HepG2 (cell line): ENCODE measurements around the gene DPY19L3. TPM values are rescaled to one million over a fixed set of nuclear protein-coding genes. Genes with fewer than 3 reads are reported as not detected.

Source experiments
- CREB1 ChIP-seq, 2 experiments: fragments of 450-650 bp in 1 of 2; IDR thresholded peaks; 2 replicates each; pipeline ENCODE4 v1.6.1; 2016 to 2017; ENCODE audit warnings: control low read depth in 1 of 2, mild to moderate bottlenecking in 1 of 2, missing compliant biosample characterization in 1 of 2, missing genetic modification characterization in 1 of 2
- FOXP1 ChIP-seq, 2 experiments: fragments of 450-650 bp in 1 of 2; IDR thresholded peaks; 2 replicates each; pipeline ENCODE4 v1.6.1; 2017 to 2018; ENCODE audit warnings: antibody characterized with exemption in 1 of 2
- GFI1 ChIP-seq: sonication (generic); formaldehyde crosslinking; IDR thresholded peaks from 2 replicates; pipeline ENCODE4 v1.5.0; 2020; ENCODE audit warnings: missing genetic modification reagents, mild to moderate bottlenecking, borderline replicate concordance
- HNRNPUL1 ChIP-seq: fragments of 200-400 bp; formaldehyde crosslinking; IDR thresholded peaks from 2 replicates; pipeline ENCODE4 v1.6.1; 2017; ENCODE audit warnings: low read depth, mild to moderate bottlenecking, low read length, moderate library complexity
- JDP2 ChIP-seq: sonication (generic); formaldehyde crosslinking; IDR thresholded peaks from 2 replicates; pipeline ENCODE4 v1.8.1; 2022; ENCODE audit warnings: missing genetic modification reagents, borderline replicate concordance
- MIER3 ChIP-seq: IDR thresholded peaks from 2 replicates; pipeline ENCODE4 v1.6.1; 2016; ENCODE audit warnings: missing compliant biosample characterization, borderline replicate concordance
- SAP130 ChIP-seq: IDR thresholded peaks from 2 replicates; pipeline ENCODE4 v1.6.1; 2016; ENCODE audit warnings: low read depth
- SIX4 ChIP-seq: sonication (generic); formaldehyde crosslinking; IDR thresholded peaks from 2 replicates; pipeline ENCODE4 v1.4.0; 2020; ENCODE audit warnings: missing genetic modification reagents
- TBX2 ChIP-seq: sonication (generic); formaldehyde crosslinking; IDR thresholded peaks from 2 replicates; pipeline ENCODE4 v1.5.0; 2020; ENCODE audit warnings: missing genetic modification reagents, mild to moderate bottlenecking, borderline replicate concordance
- ZFP37 ChIP-seq: sonication (generic); formaldehyde crosslinking; IDR thresholded peaks from 2 replicates; pipeline ENCODE4 v1.4.0; 2020; ENCODE audit warnings: missing genetic modification reagents, borderline replicate concordance
- ZNF335 ChIP-seq: sonication (generic); formaldehyde crosslinking; IDR thresholded peaks from 2 replicates; pipeline ENCODE4 v1.4.0; 2020; ENCODE audit warnings: missing genetic modification reagents
- polyA plus RNA-seq, 8 experiments: library from polyadenylated mRNA; depleted of rRNA in 3 of 8; stranded (reverse) in 7 of 8; unstranded in 1 of 8; fragments of >200 nt; fragmentation: Illumina TruSeq in 4 of 8; extraction: Trizol in 4 of 8; gene quantifications; 2 replicates each; pipeline versions ENCODE4 v1.2.1 to v1.2.3, GENCODE V29; 2011 to 2016; ENCODE audit warnings: low read depth in 4 of 8, missing spikeins in 1 of 8, mixed read lengths in 1 of 8; ENCODE audit not compliant: insufficient read depth in 1 of 8
- total RNA-seq, 5 experiments: library from RNA; depleted of rRNA; stranded (reverse); fragments of >200 nt; fragmentation: Illumina TruSeq; extraction: Trizol; gene quantifications; 2 replicates each; pipeline ENCODE4 v1.2.3, GENCODE V29; 2016; ENCODE audit warnings: low read depth in 1 of 5
- TF ChIP-seq, protein P1 (sequence below): sonication (generic); formaldehyde crosslinking; IDR thresholded peaks from 2 replicates; pipeline ENCODE4 v1.4.0; 2020; ENCODE audit warnings: missing genetic modification reagents
- TF ChIP-seq, protein P2 (sequence below): sonication (generic); formaldehyde crosslinking; IDR thresholded peaks from 2 replicates; pipeline ENCODE4 v1.5.0; 2020; ENCODE audit warnings: mild to moderate bottlenecking, missing genetic modification reagents
- TF ChIP-seq, protein P3 (sequence below): sonication (generic); formaldehyde crosslinking; IDR thresholded peaks from 2 replicates; pipeline ENCODE4 v1.4.0; 2020; ENCODE audit warnings: low read depth, mild to moderate bottlenecking, missing genetic modification reagents
- TF ChIP-seq, protein P4 (sequence below): IDR thresholded peaks from 2 replicates; pipeline ENCODE4 v1.6.1; 2016; ENCODE audit warnings: missing compliant biosample characterization, missing genetic modification reagents, borderline replicate concordance
- TF ChIP-seq, protein P5 (sequence below): sonication (generic); formaldehyde crosslinking; IDR thresholded peaks from 2 replicates; pipeline ENCODE4 v1.4.0; 2020; ENCODE audit warnings: mild to moderate bottlenecking, missing genetic modification reagents, borderline replicate concordance

Gene DPY19L3
- total and polyA plus RNA-seq, 2 of the 13 experiments (the other 11 are each of a cell fraction or from before 2014, with no cell fraction given), result 21.6 to 25.2 TPM

DNA sequence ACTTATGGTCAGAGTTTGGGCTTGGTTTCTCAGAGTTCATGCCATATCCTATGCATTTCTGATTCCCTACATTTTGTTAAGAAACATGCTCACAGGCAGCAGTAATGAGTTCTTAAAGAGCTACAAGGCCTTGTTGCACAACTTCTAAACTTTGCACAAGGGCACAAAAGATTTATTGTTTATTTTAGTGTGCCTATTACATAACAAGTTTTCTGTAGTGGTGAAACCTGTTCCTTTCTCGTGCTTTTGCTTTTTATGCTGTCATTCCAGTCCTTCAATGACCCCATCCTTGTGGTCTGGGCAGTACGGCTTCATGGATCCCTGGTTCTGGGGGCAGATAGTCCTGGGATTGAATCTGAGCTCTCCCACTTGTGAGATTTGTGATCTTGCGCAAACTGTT, 42.4 kb upstream of the DPY19L3 start (continued):
- TF ChIP-seq, protein P1, sequence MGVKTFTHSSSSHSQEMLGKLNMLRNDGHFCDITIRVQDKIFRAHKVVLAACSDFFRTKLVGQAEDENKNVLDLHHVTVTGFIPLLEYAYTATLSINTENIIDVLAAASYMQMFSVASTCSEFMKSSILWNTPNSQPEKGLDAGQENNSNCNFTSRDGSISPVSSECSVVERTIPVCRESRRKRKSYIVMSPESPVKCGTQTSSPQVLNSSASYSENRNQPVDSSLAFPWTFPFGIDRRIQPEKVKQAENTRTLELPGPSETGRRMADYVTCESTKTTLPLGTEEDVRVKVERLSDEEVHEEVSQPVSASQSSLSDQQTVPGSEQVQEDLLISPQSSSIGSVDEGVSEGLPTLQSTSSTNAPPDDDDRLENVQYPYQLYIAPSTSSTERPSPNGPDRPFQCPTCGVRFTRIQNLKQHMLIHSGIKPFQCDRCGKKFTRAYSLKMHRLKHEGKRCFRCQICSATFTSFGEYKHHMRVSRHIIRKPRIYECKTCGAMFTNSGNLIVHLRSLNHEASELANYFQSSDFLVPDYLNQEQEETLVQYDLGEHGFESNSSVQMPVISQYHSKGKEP (CRISPR knock-in tag), result no peak
- TF ChIP-seq, protein P2, sequence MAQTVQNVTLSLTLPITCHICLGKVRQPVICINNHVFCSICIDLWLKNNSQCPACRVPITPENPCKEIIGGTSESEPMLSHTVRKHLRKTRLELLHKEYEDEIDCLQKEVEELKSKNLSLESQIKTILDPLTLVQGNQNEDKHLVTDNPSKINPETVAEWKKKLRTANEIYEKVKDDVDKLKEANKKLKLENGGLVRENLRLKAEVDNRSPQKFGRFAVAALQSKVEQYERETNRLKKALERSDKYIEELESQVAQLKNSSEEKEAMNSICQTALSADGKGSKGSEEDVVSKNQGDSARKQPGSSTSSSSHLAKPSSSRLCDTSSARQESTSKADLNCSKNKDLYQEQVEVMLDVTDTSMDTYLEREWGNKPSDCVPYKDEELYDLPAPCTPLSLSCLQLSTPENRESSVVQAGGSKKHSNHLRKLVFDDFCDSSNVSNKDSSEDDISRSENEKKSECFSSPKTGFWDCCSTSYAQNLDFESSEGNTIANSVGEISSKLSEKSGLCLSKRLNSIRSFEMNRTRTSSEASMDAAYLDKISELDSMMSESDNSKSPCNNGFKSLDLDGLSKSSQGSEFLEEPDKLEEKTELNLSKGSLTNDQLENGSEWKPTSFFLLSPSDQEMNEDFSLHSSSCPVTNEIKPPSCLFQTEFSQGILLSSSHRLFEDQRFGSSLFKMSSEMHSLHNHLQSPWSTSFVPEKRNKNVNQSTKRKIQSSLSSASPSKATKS (CRISPR knock-in tag), result 0 out of 2 replicates have a peak, but pooled peaks have one; percentile 70
- peak; percentile 95 for TF ChIP-seq GFI1 (CRISPR knock-in tag)
- peak; percentile 66; the same call in 1 of the 2 replicates for TF ChIP-seq SIX4 (CRISPR knock-in tag)
- TF ChIP-seq ZFP37 (CRISPR knock-in tag), result no peak
- TF ChIP-seq, protein P3, sequence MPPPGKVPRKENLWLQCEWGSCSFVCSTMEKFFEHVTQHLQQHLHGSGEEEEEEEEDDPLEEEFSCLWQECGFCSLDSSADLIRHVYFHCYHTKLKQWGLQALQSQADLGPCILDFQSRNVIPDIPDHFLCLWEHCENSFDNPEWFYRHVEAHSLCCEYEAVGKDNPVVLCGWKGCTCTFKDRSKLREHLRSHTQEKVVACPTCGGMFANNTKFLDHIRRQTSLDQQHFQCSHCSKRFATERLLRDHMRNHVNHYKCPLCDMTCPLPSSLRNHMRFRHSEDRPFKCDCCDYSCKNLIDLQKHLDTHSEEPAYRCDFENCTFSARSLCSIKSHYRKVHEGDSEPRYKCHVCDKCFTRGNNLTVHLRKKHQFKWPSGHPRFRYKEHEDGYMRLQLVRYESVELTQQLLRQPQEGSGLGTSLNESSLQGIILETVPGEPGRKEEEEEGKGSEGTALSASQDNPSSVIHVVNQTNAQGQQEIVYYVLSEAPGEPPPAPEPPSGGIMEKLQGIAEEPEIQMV (CRISPR knock-in tag), result no peak
- no peak for TF ChIP-seq JDP2 (CRISPR knock-in tag)
- no peak for TF ChIP-seq HNRNPUL1
- TF ChIP-seq, protein P4, sequence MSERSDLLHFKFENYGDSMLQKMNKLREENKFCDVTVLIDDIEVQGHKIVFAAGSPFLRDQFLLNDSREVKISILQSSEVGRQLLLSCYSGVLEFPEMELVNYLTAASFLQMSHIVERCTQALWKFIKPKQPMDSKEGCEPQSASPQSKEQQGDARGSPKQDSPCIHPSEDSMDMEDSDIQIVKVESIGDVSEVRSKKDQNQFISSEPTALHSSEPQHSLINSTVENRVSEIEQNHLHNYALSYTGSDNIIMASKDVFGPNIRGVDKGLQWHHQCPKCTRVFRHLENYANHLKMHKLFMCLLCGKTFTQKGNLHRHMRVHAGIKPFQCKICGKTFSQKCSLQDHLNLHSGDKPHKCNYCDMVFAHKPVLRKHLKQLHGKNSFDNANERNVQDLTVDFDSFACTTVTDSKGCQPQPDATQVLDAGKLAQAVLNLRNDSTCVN (CRISPR knock-in tag), result no peak
- no peak for TF ChIP-seq FOXP1 (IDR thresholded peaks at IDR 0.05)
- peak; percentile 90 for TF ChIP-seq FOXP1 (CRISPR knock-in tag; IDR thresholded peaks at IDR 0.05)
- TF ChIP-seq, protein P5, sequence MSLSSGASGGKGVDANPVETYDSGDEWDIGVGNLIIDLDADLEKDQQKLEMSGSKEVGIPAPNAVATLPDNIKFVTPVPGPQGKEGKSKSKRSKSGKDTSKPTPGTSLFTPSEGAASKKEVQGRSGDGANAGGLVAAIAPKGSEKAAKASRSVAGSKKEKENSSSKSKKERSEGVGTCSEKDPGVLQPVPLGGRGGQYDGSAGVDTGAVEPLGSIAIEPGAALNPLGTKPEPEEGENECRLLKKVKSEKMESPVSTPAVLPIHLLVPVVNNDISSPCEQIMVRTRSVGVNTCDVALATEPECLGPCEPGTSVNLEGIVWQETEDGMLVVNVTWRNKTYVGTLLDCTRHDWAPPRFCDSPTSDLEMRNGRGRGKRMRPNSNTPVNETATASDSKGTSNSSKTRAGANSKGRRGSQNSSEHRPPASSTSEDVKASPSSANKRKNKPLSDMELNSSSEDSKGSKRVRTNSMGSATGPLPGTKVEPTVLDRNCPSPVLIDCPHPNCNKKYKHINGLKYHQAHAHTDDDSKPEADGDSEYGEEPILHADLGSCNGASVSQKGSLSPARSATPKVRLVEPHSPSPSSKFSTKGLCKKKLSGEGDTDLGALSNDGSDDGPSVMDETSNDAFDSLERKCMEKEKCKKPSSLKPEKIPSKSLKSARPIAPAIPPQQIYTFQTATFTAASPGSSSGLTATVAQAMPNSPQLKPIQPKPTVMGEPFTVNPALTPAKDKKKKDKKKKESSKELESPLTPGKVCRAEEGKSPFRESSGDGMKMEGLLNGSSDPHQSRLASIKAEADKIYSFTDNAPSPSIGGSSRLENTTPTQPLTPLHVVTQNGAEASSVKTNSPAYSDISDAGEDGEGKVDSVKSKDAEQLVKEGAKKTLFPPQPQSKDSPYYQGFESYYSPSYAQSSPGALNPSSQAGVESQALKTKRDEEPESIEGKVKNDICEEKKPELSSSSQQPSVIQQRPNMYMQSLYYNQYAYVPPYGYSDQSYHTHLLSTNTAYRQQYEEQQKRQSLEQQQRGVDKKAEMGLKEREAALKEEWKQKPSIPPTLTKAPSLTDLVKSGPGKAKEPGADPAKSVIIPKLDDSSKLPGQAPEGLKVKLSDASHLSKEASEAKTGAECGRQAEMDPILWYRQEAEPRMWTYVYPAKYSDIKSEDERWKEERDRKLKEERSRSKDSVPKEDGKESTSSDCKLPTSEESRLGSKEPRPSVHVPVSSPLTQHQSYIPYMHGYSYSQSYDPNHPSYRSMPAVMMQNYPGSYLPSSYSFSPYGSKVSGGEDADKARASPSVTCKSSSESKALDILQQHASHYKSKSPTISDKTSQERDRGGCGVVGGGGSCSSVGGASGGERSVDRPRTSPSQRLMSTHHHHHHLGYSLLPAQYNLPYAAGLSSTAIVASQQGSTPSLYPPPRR (CRISPR knock-in tag), result no peak
- TF ChIP-seq ZNF335 (CRISPR knock-in tag), result no peak
- peak; percentile 87 for TF ChIP-seq SAP130
- TF ChIP-seq TBX2 (CRISPR knock-in tag), result peak; percentile 72
- TF ChIP-seq MIER3 (CRISPR knock-in tag), result peak; percentile 86; the same call in 1 of the 2 replicates
- TF ChIP-seq CREB1 (IDR thresholded peaks at IDR 0.05), result no peak
- peak; percentile 66; the same call in 1 of the 2 replicates for TF ChIP-seq CREB1 (CRISPR knock-in tag; IDR thresholded peaks at IDR 0.05)
